HG03066 (cell line): ENCODE data around the gene SIRT3.
"Not testable (repeated sequence)": the region's sequence is repeated elsewhere in the genome, so short reads cannot be mapped to it uniquely, and the experiment has no call there.

Experiments
- ATAC-seq: cut with Tn5 transposase; IDR thresholded peaks from one replicate; pipeline ENCODE4 v1.9.1; 2021; ENCODE audit warnings: low read depth; ENCODE audit not compliant: unreplicated experiment

The SIRT3 gene

DNA sequence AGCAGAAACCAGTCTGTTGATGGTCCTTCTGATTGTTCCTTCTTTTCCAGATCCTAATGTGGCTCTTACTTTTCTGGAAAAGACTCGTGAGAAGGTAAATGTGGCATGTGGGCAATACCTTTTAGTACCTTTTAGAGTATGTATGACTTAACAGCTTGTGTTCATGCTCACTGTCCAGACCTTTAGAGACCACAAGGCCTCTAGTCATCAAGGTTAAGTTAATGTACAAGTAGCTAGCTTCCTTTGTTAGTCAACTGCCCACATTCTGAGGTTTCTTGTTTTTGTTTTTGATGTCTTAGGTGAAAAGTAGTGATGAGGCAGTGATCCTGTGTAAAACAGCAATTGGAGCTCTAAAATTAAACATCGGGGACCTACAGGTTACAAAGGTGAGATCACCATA is 8.2 kb upstream of the SIRT3 start:
- ATAC-seq, result no peak

GRCh38 chr11:241634-242033 is 5.5 kb upstream of the SIRT3 start:
- ATAC-seq, result no peak

DNA sequence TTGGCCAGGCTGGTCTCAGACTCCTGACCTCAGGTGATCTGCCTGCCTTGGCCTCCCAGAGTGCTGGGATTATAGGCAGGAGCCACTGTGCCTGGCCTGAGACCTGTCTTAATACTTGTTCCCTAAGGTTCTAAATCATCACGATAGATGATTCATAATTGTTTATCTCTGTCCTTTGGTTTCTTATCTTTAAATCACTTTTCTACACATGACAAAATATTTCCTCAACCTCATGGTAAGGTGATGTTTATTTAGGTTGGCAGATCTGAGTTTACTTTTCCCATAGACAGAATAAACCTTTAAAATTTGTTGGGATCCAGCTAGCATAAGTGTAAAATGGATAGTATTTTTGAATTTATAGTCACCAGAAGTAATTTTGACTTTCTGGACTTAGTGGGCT is 4.2 kb upstream of the SIRT3 start:
- ATAC-seq, result no peak

DNA sequence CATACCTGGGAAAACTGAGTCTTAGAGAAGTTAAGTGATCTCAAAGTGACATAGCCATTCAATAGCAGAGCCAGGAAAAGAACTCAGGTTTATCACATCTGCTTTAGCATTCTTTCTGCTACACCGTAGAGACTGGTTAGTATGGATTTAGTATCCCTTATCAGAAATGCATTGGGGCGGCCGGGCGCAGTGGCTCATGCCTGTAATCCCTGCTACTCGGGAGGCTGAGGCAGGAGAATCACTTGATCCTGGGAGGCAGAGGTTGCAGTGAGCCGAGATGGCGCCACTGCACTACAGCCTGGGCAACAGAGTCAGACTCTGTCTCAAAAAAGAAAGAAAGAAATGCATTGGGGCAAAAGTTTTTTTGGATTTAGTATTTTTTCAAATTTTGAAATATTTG is 2.2 kb upstream of the SIRT3 start:
- not testable (repeated sequence) for ATAC-seq

DNA sequence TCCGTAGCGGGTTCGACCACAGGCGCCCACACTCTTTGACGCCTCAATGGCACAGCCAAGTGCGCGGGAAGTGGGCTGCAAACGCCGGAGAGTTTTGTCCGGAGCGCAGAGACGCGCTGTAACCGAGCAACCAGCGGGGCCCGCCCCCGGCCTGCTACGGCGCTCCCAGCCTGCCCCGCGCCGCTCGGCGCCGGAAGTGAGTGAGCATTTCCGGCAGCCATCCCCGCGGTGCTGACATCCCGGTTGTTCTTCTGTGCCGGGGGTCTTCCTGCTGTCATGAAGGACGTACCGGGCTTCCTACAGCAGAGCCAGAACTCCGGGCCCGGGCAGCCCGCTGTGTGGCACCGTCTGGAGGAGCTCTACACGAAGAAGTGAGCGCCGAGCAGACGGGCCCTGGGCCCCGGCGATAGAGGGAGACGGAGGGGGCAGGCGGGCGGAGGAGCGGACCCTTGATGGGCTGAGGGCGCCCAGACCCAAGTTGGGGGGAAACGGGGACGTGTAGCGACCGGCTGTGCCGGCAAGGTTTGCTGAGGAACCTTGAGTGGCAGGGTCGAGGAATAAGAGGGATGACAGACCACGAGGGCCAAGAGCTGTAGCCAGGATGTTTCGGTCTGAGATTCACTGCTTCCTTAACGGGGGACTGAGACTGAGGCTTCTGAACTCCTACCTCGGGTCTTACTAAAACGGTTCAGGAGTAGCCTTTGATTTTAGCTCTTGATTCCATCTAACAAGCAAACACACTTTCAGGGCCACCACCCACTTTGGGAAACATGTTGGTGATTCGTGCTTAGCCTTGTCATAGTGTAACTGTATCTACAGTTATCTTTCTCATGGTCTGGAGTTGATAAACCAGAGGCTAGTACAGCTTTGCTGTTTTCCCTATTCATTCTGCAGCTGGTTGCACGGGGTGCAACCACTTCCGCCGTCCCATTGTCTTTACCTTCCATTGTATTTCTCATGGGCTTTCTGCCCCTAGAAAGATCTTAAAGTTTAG is 929 bp upstream of the SIRT3 start, which contains the start of gene PSMD13:
Gene PSMD13 (plus strand): TSS at position 203 of the 994 bp plus-strand sequence. CDS start 74 bp downstream, at position 277.
- ATAC-seq, result peak; percentile 83

- peak; percentile 20 for ATAC-seq
These were observed 539 bp downstream of the SIRT3 start for GRCh38 chr11:235609-235996.

DNA sequence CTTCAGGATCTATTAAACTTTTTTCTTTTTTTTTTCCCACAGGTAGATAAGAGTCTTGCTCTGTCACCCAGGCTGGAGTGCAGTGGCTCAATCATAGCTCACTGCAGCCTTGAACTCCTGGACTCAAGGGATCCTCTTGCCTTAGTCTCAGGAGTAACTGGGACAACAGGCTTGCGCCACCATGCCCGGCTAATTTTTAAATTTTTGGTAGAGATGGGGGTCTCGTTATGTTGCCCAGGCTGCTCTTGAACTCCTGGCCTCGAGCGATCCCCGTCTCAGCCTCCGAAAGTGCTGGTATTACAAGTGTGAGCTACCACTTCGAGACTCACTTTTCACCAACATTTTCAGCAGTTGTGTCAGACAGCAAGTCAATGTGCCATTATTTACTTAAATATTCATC is 962 bp downstream of the SIRT3 start:
- no peak for ATAC-seq

- ATAC-seq, result no peak
These were observed 3.2 kb downstream of the SIRT3 start for GRCh38 chr11:232783-233565.

- no peak for ATAC-seq
These were observed 5.7 kb downstream of the SIRT3 start for GRCh38 chr11:230431-230830.

GRCh38 chr11:227824-228379 is 8.2 kb downstream of the SIRT3 start:
- no peak for ATAC-seq

- ATAC-seq, result no peak
These were observed 10.2 kb downstream of the SIRT3 start for GRCh38 chr11:225734-226453.

DNA sequence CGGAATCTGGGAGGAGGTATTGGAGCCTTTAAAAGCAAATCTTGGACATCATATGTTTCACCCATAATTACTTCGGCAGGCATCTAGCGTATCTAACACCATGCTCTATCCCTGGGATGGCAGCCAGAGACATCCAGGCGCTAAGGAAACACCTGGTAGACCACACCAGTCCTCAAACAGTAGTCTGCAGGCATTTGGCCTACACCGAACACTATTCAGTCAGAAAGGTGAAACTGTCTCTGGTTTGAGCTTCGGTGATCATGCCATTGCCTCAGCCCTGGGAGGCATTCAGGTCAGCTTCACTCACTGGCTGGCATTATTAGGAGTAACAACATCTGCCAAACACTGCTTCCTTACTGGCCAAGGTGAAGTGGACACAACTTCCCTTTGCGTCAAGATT is 11.7 kb downstream of the SIRT3 start:
- ATAC-seq, result no peak

GRCh38 chr11:223884-224283 is 12.3 kb downstream of the SIRT3 start:
- ATAC-seq, result no peak

- ATAC-seq, result no peak
These were observed 12.9 kb downstream of the SIRT3 start for GRCh38 chr11:223026-223789.

DNA sequence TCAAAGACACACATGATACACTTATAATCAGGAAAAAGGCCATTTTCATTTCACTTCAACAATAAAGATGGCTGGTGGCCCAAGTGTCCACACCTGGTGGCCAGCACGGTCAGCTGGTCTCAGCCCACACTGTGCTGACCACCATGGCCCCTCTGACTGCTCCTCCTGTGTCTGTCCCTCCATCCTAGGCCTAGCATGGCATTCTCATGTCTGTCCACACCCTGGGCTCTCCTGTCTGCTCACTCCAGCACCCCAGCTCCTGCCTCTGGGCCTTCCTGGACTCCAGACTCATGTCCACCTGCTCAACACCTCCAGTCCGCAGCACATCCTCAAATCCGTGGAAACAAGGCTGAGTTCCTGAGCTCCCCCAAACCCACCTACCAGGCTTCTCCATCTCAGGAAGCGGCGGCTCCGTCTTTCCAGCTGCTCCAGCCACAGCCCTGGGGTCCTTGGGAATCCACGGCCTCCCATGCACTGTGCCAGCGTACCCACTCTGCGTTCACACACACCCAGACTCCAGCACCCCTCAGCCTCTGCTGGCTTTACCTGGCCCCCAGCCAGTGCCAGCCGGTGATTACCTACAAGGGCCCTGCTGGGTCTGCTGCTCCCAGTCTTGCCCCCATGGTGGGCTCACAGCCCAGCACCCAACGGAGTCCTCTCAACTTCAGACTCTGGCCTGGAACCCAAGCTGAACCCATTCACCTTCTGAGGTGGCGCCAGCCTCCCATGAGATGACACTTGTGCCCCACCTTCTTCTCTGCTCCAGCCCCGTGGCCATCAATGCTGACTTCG is 13.9 kb downstream of the SIRT3 start:
- no peak for ATAC-seq

DNA sequence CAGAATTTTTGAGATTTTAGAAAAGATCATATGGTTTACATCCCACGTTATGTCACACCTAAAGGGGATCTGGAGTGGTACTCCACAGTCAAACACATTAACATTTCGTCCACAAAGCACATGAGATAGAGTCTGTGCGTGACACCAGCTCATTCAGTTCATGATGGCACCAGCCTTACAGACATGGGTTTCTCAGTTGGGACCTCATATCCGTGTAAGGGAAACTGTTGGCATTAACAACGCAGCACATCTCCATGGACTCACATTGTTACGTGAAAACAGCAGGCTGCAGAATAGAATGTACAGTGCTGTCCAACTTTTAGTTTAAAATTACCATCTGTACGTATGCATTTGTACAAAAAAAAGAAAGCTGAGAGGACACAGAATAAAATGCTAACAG is 14.6 kb downstream of the SIRT3 start:
- ATAC-seq, result no peak

- ATAC-seq, result not testable (repeated sequence)
These were observed 15.4 kb downstream of the SIRT3 start for GRCh38 chr11:220641-221215.

DNA sequence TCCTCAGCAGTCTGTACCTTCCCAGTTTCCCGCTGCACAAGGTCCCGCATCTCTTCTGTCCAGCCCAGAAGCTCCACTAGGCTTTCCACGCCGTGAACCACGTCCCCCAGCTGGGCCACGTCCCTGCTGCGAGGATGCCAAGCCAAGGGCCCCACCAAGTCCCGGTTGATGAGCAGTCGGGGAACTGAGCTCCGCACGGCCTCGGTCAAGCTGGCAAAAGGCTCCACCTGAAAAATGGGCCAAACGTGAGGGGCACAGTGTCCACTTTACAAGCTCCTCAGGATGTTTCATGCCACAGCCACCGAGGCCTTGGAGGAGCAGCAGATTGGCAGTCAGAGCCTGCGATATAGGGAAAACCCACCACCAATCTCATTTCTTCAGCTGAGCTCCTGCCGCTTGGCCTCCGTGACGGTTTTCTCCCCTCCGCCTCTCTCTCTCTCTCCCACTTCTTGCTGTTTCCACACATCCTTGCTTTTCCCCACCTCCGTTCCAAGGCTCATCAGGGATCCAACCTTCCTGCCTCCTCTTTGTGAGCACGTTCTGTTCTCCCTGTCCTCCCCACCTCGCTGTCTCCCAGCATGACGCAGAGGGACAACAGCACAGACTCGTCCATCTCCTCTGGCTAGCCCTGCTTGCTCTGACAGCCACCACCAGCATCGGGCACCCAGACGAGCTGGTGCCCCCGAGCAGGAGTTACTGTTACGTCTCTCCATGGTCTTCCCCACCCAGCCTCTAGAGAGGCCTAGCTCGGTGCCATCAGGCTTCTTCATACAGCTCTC is 17.1 kb downstream of the SIRT3 start:
- ATAC-seq, result no peak
